Measurements from ENCODE around the gene CNOT2.

Gene CNOT2

GRCh38 chr12:70305794-70306193 is 62.6 kb downstream of the CNOT2 start:
- no peak for DNase-seq (ENCODE audit: low read depth)

DNA sequence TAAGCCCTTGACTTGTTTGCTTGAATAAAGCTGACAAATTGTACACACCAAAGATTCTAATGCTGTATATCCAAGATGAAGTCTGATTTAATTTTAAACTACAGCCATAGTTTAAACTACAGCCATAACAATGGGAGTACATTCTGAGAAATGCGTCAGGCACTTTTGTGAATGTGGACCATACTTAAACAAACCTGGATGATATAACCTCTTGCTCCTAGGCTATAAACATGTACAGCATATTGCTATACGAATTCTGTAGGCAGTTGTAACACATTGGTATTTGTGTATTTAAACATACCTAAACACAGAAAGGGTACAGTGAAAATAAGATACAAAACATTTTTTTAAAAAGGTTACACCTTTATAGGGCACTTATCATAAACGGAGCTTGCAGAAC is 63.4 kb downstream of the CNOT2 start:
- no peak for DNase-seq (ENCODE audit: low read depth)

DNA sequence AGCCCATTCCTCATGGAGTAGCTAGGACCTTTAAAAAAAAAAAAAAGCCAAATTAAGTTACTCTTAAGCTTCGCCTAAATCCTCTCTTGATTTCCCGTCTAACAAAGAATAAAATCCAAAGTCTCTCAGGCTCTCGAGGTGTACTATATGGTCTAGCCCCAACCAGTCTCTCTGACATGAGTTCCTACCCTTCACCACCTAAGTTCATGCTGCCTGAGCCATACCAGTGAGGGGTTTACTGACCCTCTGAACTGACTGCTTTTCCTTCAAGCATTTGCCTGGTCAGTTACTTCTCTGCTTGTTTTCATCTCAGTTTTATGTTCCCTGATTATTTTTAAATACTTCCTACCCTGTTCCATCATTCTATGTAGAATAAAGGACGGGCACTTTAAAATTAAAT is 64.6 kb downstream of the CNOT2 start:
- no peak for DNase-seq (ENCODE audit: low read depth)

DNA sequence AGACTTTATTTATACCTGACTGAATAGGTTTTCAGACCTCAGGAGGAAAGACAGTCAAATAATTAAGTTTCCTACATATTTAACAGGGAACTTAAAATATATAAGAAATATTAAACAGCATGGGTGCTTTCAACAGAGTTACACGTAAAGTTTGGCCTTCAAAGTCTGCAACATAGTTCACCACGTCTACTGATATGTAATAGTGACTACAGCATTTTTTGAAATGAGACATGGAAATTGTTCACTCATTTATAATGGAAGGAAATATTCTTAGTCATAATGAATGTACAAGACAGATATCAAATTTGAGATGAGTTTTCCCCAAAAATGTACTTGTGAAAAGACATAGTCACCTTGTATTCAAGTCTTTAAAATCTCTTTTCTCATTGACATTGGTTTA is 66.1 kb downstream of the CNOT2 start:
- DNase-seq (ENCODE audit: low read depth) = no peak

- DNase-seq (ENCODE audit: low read depth) = no peak
Observed at GRCh38 chr12:70314145-70314544, 70.9 kb downstream of the CNOT2 start.

- no peak for DNase-seq (ENCODE audit: low read depth)
Observed at GRCh38 chr12:70317781-70318180, 74.5 kb downstream of the CNOT2 start.

DNA sequence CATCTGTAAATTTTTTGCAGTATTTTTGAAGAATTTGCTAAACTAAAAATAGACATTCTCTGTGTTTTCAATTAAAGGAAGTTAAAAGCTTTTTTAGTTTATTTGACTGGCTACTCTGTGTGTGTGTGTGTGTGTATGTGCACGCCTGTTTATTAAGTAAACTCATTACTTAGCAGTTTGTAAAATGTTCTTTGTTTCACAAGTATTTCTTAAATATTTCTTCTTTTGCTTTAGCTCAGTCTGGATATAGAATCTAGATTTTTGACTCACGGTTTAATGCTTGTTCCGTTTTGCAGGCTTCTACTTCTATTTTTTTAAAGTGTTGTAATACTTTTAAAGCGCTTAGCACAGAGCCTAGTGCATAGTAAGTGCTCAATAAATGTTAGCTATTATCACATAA is 76.4 kb downstream of the CNOT2 start:
- DNase-seq (ENCODE audit: low read depth) = no peak

GRCh38 chr12:70321191-70321590 is 78.0 kb downstream of the CNOT2 start:
- no peak for DNase-seq (ENCODE audit: low read depth)

GRCh38 chr12:70327541-70327940 is 84.3 kb downstream of the CNOT2 start:
- no peak for DNase-seq (ENCODE audit: low read depth)

- DNase-seq (ENCODE audit: low read depth) = no peak
Observed at GRCh38 chr12:70329728-70330127, 86.5 kb downstream of the CNOT2 start.

GRCh38 chr12:70330158-70330557 is 86.9 kb downstream of the CNOT2 start:
- DNase-seq (ENCODE audit: low read depth) = no peak

GRCh38 chr12:70332236-70332635 is 89.0 kb downstream of the CNOT2 start:
- no peak for DNase-seq (ENCODE audit: low read depth)

DNA sequence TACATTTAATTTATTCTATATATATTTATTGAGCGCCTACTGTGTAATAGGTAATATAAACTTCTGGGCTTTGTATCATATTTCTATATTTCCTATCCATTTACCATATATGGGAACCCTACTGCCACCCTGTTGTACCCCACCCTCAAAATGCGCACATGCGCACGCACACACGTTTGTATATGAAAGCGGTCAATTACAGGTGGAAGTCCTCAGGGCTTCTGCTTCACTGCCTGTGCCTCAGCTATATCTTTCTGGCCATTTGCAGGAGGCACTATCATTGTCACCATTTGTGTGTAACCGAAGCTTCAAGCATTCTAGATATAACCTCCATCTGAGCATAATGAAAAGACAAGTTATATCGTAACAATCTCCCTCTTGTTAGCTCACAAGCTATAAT is 91.5 kb downstream of the CNOT2 start:
- DNase-seq (ENCODE audit: low read depth) = no peak

DNA sequence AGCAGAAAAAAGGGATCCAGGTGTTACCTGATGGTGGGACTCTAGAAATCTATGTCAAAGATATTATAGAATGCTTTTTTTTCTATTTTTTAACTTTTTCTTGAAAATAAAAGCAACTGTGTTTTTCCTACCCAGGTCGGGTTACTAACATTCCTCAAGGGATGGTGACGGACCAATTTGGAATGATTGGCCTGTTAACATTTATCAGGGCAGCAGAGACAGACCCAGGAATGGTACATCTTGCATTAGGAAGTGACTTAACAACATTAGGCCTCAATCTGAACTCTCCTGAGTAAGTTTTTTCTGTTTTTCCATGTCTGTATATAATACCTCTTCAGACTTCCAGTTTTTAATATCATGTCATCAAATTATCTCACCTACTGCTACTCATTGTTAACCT is 95.3 kb downstream of the CNOT2 start:
- DNase-seq (ENCODE audit: low read depth) = no peak

DNA sequence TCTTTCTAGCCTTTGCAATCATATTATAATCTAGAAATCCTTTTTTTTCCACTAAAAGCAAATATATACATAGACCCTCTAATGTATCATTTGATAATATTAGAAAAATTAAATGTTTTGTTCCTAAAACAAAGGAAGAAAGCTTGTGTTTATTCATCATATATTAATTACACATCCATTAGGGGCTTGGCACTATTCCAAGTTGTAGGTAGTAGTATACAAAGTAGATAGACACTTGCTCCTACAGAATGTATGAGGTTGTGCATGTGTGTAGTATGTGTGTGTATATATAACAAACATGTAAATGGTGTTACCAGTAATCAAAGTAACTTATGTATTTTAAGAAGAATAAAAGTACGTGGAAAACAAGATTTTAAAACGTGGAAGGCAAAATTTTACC is 107.8 kb downstream of the CNOT2 start:
- no peak for DNase-seq (ENCODE audit: low read depth)

GRCh38 chr12:70353780-70354660 is 110.8 kb downstream of the CNOT2 start:
- no peak for DNase-seq (ENCODE audit: low read depth)

DNA sequence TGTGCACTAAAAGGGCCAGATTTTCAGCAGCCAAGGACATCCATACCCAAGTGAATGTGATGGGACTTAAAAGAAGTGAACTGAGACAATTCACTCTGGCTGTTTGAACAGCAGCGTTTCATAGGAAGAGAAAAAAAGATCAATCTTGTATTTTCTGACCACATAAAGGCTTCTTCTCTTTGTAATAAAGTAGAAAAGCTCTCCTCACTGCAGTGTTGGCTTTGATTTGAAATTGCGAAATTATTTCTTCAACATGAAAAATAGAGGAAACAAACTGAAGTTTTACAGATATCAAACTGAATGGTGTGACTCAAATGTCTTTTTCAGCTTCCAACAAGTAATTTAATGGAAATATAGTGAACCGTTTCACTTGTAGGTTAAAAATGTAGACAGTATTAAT is 111.6 kb downstream of the CNOT2 start:
- no peak for DNase-seq (ENCODE audit: low read depth)

GRCh38 chr12:70355972-70356371 is 112.7 kb downstream of the CNOT2 start:
- DNase-seq (ENCODE audit: low read depth) = no peak

DNA sequence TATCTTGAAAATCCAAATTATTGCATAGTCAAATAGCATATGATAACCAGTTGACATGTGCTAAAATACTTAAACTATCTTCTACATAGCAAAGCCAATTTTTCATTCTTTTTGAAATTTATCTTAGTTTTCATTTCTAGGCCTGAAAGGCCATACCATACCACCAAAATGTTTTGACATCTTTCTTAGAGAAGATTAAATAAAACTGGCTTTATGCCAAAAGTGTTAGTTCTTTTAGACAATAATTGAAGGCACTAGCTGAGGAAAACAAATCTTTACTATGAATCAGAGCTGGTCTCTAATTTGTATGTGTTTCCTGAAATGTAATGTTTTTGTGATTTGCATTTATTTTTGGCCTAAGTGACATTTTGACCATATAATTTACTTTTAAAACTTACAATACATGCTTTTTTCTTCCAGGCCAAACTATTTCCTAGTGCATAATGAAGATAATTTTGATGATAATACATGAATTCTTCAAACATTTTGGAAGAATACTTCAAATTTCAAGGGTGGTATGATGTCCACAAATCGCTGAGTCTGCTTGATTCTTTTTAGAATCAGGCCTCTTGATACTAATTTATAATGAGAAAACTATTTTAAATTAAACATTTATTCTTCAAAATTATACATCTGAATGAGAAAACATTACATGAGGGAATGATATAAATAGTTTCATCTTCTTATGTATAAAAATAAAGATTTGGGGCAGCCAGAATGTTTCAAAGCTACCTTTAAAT is 116.4 kb downstream of the CNOT2 start:
- DNase-seq (ENCODE audit: low read depth) = no peak

- no peak for DNase-seq (ENCODE audit: low read depth)
Observed at GRCh38 chr12:70360218-70360617, 117.0 kb downstream of the CNOT2 start.

DNA sequence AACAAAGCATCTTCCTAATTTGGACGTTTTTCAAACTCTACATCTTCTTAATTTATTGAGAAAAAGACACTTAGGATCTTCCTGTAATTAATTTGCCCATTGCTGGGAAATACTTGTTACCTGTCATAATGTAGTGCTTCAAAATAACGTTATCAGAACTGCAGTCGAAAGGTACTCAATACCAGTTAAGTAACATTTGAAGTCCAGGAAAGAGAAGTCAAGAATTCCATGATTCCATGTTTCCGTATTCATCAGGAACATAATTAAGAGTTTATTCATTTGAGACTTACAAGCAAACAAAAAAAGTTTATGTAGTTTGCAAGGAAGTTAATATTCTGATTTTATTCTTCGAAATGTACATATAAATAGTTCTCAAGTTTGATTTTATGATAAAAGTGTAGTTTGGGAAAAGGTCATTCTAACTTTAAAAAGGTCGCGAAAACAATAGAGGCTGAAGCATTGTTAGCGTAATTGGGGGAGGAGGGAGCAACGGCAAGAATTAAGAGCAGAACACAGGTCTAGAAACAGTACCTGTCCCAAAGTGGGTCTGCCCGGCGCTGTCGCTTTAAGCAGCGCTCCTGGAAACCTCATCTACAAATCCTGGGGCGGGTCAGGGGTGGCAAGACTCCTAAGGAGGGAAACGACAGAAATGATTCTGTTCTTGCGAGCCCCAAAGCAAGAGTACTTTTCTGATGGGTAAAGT is 121.6 kb downstream of the CNOT2 start:
- no peak for DNase-seq (ENCODE audit: low read depth)

- DNase-seq (ENCODE audit: low read depth) = no peak
Observed at GRCh38 chr12:70365398-70365647, 122.1 kb downstream of the CNOT2 start.
